GM12874 (cell line): ENCODE results near the gene ANKLE2.

Experiments
- TF ChIP-seq, protein P1 (sequence below): IDR thresholded peaks from 2 replicates; pipeline ENCODE4 v1.5.1; 2011; ENCODE audit warnings: low read depth, mild to moderate bottlenecking, control low read depth, low read length, moderate library complexity; ENCODE audit not compliant: insufficient read depth

Gene ANKLE2

DNA sequence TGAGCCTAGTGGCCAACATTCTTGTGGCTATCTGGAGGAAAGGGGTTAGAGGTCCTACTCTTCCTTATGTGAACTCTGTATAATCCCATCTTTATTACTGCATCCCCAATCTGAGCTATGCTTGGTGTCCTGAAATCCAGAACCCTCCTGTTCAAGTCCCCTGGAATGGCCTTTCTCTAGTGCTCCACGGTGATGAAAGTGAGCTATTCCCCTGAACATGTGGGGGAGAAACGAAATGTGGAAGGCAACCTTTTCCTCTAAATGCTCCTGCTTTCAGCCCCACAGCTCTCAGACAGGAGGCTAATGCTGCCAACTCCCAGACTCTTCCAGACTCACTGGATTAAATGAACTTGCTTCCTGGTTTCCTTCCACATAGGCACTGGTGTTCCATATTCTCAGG is 53.5 kb downstream of the ANKLE2 start:
- TF ChIP-seq, protein P1, sequence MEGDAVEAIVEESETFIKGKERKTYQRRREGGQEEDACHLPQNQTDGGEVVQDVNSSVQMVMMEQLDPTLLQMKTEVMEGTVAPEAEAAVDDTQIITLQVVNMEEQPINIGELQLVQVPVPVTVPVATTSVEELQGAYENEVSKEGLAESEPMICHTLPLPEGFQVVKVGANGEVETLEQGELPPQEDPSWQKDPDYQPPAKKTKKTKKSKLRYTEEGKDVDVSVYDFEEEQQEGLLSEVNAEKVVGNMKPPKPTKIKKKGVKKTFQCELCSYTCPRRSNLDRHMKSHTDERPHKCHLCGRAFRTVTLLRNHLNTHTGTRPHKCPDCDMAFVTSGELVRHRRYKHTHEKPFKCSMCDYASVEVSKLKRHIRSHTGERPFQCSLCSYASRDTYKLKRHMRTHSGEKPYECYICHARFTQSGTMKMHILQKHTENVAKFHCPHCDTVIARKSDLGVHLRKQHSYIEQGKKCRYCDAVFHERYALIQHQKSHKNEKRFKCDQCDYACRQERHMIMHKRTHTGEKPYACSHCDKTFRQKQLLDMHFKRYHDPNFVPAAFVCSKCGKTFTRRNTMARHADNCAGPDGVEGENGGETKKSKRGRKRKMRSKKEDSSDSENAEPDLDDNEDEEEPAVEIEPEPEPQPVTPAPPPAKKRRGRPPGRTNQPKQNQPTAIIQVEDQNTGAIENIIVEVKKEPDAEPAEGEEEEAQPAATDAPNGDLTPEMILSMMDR, result no peak

DNA sequence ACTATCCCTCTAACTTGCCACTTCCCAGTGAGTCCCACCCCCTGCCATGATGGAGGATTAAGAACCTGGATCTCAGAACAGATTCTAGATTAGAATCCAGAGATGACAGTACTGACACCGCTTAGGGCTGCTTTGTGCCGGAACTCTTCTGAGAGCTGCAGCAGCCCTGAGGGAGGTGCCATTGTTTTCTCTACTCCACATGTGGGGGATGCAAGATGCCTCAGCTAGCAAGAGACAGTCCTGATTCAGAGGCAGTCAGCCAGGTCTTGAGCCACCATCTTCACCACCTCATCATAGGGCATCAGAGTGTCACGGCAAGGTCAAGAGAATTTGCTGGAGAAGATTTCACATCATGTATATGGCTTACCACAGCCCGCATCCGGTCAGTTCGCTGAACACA is 54.4 kb downstream of the ANKLE2 start:
- TF ChIP-seq, protein P1, result no peak

DNA sequence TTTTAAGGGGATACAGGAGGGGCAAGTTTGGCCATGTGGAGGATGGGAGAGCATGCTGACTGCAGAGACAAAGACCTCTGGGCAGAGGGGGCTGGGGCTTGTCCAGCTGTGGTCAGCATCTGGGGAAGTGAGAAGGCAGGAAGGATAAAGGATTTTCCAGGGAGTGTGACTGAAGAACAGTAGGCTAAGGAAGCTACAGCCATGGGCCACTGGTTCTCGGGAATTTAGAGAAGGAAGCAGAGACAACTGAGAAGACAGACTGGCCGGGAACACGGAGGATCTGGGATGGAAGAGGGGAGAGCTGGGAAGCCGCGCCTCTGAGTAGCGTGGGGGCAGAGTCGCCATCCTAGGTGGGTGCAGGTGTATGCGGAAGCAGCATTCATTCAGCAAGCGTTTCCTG is 58.0 kb downstream of the ANKLE2 start:
- TF ChIP-seq, protein P1, result no peak

DNA sequence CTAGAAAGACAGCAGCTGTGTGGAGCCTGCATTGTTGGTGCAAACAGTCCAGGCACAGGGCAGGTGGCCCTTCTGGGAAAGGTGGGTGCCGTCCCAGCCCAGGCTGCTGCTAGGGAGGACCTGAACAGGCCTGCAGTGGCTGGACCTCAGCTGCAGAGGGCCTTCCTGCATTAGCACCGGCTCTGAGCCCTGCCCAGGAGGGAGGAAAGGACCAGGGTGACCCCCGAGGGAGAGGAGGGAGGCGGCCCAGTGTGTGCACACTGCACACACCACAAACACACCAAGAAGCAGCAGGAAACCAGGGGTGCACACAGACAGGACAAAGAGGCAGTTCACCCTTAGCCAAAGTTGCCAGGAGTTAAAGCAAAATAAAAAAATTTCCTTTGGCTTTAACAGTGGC is 59.0 kb downstream of the ANKLE2 start:
- TF ChIP-seq, protein P1, result no peak

DNA sequence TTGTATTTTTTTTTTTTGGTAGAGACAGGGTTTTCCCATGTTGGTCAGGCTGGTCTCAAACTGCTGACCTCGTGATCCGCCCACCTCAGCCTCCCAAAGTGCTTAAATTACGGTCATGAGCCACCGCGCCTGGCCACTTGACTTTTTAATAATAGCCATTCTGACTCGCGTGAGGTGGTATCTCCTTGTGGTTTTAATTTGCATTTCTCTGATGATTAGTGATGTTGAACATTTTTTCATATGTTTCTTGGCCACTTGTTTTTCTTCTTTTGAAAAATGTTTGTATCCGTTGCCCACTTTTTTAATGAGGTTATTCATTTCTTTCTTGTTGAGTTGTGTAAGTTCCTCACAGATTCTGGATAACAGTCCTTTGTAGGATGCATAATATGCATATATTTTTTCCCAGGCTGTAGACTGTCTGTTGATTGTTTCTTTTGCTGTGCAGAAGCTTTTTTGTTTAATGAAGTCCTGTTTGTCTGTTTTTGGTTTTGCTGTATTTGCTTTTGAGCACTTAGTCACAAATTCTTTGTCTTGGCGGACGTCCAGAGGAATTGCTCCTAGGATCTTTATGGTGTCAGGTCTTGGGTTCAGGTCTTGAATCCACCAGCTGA is 61.3 kb downstream of the ANKLE2 start:
- TF ChIP-seq, protein P1, result no peak

DNA sequence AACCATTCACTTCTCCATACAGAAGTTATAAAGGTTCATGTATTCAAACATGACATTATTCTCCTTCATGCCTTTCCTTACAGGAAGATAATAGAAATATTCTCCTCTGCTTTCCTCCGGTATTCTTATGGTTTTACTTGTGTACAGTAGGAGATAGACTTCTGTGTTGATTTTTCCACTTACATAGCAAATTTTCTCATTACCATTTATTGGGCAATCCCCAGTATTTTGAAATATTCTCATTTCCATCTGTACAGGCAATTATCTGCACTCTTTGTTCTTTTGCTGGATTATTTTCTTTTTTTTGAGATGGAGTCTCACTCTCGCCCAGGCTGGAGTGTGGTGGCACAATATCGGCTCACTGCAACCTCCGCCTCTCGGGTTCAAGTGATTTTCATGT is 63.3 kb downstream of the ANKLE2 start:
- TF ChIP-seq, protein P1, result no peak

DNA sequence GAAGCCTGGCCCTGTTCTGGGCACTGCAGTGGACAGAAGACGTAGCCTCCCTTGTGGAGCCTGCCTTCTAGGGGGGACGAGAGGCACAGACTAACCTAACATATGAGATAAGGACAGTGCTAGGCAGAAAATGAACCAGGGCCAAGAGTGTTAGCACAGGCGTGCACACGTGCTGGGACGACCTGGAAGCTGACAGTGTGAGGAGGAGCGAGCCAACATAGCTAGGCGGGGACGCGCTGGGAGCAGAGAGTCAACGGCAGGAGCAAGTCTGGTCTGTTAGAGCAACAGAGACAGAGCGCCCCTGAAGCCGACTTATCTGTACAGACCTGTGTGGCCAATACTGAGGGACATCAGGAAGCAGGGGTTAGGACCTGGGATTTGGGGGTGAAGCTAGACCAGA is 66.2 kb downstream of the ANKLE2 start:
- TF ChIP-seq, protein P1, result no peak
